NCI-H2081 treated with DMSO at 0.1 percent for 48 hours (cell line): ENCODE results near the gene LMNTD2.
"Not testable (repeated sequence)": the region's sequence is repeated elsewhere in the genome, so short reads cannot be mapped to it uniquely, and the experiment has no call there.

Source experiments
- DNase-seq: peaks from one replicate; lab custom pipeline; 2025; lab: John Stamatoyannopoulos, UW

LMNTD2 gene

DNA sequence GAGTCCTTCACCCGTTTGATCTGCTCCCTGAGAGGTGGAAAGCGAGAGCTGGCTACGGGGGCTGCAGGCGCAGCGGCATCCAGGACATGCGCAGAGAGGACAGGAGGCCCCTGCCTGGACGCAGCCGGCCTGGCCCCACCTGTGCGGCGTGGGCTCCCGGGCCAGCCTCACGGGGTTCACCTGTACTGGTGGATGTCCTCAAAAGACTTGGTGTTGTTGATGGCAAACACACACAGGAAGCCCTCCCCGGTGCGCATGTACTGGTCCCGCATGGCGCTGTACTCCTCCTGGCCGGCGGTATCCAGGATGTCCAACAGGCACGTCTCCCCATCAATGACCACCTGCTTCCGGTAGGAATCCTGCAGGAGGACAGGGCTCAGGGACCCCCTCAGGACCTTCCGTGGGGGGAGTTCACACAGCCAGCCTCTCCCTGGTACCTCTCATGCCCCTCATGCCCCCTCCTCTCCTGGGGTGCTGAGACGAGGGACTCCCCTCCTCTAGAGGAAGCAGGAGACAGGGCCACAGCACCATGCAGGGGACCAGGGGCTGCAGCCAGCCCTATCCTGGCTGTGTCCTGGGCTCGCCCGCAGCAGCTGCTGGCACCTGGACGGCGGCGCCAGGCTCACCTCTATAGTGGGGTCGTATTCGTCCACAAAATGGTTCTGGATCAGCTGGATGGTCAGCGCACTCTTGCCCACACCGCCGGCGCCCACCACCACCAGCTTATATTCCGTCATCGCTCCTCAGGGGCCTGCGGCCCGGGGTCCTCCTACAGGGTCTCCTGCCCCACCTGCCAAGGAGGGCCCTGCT lies 26.7 kb downstream of the LMNTD2 start:
- DNase-seq = no peak

GRCh38 chr11:532986-533585 lies 27.5 kb downstream of the LMNTD2 start:
- DNase-seq = no peak

GRCh38 chr11:532527-532985 lies 28.0 kb downstream of the LMNTD2 start:
- DNase-seq = no peak

GRCh38 chr11:531919-532526 lies 28.5 kb downstream of the LMNTD2 start:
- DNase-seq = no peak

DNA sequence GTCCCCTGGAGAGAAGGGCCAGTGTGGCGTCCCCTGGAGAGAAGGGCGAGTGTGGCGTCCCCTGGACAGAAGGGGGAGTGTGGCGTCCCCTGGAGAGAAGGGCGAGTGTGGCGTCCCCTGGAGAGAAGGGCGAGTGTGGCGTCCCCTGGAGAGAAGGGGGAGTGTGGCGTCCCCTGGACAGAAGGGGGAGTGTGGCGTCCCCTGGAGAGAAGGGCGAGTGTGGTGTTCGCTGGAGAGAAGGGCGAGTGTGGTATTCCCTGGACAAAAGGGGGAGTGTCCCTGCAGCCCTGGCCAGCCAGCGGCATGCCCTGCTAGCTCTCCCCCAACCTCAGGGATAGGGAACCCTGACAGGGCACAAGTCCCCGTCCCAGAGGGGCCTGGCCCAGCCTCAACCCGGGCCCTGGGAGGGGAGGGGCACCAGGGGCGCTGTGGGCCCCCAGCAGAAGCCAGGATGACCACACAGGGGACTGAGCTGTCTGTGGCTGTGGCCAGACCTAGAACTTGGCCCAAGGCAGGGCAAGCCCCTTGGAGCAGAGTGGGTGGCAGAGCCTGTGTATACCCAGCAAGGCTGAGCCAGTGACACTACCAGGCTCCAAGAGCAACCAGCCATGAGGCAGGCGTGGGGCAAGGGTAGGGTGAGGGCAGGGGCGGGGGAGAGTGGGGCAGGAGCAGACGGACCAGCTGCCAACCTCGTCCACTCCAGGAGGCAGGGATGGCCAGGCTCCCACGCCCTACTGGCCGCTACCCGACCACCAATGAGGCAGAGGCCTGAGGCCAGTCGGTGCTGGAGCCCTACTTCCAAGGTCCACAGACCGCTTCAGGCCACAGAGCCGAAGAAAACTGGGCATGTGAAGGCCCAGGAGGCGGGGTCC lies 29.3 kb downstream of the LMNTD2 start:
- no peak for DNase-seq

GRCh38 chr11:529728-530411 lies 30.7 kb downstream of the LMNTD2 start:
- no peak for DNase-seq

- no peak for DNase-seq
Measured at GRCh38 chr11:528815-529727, 31.5 kb downstream of the LMNTD2 start.

- no peak for DNase-seq
Measured at GRCh38 chr11:528166-528814, 32.2 kb downstream of the LMNTD2 start.

- no peak for DNase-seq
Measured at GRCh38 chr11:526192-526591, 34.3 kb downstream of the LMNTD2 start.

DNA sequence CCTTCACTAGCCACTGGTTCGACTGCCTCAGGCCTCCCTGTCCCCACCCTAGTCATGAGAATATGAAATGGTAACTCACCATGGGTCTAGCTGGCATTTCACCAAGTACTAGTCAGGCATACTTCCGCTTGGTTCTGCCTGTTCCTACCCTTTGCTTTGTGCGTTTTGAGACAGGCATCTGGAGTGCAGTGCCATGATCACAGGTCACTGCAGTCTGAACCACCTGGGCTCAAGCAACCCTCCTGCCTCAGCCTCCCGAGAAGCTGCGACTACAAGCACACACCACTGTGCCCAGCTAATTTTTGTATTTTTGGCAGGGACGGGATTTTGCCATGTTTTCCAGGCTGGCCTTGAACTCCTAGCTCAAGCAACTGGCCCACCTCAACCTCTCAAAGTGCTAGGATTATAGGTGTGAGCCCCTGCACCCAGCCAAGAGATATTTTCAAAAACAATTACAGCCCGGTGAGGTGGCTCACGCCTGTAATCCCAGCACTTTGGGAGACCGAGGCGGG lies 39.3 kb downstream of the LMNTD2 start:
- no peak for DNase-seq

GRCh38 chr11:520428-521176 lies 39.9 kb downstream of the LMNTD2 start:
- no peak for DNase-seq

- DNase-seq = no peak
Measured at GRCh38 chr11:518463-519202, 41.9 kb downstream of the LMNTD2 start.

- DNase-seq = not testable (repeated sequence)
Measured at GRCh38 chr11:516918-517685, 43.4 kb downstream of the LMNTD2 start.

GRCh38 chr11:516400-516799 lies 44.1 kb downstream of the LMNTD2 start:
- DNase-seq = no peak

DNA sequence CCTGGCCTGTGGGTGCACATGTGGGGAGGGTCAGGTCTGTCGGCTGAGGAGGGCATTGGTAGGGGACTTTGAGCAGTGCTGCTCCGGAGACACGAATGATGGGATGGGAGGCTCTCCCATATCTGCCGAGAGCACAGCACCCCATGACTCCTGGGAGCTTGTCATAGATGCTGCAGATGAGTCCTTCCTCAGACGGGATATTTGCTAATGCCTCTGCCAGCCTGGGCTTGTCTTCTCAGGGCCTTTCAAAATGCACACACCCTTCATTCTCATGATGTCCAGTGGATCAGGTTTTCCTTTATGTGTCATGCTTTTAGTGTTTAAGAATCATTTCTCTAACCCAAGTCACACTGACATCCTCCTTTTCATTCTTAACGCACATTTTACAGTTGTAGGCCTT lies 45.4 kb downstream of the LMNTD2 start:
- no peak for DNase-seq

GRCh38 chr11:514606-515005 lies 45.9 kb downstream of the LMNTD2 start:
- DNase-seq = no peak

DNA sequence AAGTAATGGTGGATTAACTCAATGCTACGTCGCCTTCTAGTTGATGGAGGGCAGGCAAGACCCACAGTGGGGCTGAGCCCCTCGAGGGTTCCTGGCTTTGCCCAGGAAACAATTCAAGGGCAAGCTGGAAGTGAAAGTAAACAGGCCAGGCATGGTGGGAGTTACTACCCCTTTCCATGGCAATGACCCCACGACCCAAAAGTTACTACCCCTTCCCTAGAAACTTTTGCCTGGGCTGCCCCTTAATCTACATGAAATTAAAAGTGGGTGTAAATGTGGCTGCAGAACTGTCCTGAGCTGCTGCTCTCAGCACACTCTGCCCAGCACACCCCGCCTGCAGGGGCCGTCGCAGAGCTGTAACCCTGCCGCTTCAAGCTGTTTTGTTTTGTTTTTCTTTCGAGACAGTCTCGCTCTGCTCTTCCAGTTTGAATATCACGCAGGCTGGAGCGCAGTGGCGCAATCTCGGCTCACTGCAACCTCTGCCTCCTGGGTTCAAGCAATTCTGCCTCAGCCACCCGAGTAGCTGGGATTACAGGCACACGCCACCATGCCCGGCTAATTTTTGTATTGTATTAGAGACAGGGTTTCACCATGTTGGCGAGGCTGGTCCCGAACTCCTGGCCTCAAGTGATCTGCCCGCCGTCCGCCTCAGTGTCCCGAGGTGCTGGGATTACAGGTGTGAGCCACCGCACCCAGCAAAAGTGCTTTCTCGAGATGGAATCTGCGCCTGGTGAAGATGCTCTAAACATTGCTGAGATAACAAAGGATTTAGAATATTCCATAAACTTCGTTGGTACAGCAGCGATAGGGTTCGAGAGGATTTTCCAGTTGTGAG lies 47.6 kb downstream of the LMNTD2 start:
- no peak for DNase-seq
